Hematopoietic multipotent progenitor cell treated with erythropoietin and hydrocortisone succinate and interleukin-3 and kit ligand, for 6 days (in vitro differentiated cells): ENCODE measurements around the gene LIX1L.
A peak's percentile ranks its signal among the peaks of the same experiment; 100 is the strongest.

Source experiments
- DNase-seq: peaks from one replicate; pipeline ENCODE4 v3.0.0-alpha.2; 2015

The LIX1L gene

DNA sequence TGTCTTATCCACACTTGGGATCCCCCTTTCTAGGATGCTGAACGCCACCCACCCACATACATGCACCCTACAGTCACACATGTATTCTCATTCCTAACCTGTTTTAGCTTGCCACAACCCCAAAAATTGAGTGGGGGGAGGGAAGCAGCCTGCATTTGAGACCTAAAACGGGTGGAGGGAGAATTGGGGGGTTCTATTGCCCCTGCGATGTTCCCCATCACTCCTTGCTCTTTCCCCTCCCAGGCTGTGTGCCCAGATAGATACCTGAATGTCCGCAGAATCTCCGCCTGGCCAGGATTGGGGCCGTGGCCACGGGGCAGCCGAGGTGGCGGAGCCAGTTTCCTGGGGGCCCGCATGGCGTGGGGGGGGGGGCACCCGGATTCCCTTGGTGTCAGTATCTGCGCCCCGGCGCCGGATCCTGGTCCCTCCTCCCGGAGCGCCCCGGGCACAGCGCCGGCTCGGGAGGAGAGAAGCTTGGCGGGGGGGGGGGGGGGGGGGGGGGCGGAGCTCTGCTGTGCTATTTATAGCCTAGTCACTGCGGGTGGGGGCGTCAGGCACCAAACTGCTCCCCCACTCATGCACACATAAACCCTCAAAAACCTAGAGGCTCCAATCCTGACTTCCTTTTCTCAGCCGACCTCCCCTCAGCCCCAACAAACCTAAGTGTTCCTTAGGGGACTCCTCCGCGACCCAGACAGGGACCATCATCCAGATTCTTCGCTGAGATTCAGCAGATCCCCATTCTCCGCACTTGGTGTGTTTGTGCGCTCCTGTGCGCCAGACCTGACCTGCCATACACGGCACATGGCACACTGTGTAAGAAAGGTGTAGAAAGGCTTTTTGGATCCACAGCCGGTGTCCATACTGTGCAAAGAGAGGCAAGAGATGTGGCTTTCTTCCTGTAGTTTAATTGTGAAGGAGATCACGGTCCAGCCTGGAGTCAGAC, 4.6 kb upstream of the LIX1L start:
- DNase-seq, result no peak

DNA sequence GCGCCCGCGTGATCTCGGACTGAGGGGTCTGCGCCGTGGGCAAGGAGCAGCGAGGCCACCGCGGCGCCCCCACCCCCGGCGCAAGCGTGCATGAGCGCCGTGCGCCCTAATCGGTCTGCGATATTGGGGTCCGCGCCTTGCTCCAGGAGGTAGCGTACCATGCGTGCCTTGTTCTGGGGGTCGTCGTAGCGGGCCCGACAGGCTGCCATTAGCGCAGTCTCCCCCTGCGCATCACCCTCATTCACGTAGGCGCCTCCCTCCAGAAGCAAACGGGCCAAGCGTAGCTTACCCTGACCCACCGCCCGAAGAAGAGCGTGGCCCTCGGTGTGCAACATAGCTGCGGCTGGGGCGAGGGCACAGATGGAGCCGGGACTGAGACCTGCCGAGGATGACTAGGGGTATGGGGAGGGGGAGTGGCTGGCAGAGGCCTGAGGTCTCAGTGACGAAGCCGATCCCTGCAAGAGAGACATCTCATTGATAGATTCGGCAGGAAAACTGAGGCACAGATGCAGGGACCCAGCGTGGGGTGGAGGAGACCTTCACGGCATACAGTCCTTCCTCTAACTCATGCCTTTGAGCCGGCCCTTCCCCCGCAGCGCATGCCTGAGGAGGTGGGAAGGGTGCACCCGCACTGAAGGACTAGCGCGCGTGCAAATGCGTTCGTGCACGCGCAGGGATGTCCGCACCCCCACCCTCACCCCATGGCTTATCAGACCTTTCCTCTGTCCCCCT, 3.8 kb upstream of the LIX1L start:
- DNase-seq, result peak; percentile 59

DNA sequence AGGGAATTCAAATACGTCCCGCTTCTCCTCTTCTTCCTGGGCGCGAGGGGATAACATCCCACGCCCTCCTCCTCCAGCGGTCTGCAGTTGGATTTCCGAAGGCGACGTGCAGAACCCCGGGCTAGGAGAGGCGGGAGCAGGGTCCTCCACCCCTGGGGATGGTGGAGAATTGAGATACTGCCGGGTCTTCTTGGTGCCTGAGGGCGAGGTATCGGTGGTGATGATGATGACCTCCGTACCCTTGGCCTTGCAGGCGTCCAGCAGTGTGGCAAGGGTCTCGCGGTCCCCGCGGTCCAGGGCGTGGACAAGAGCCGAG, 3.2 kb upstream of the LIX1L start:
- no peak for DNase-seq

DNA sequence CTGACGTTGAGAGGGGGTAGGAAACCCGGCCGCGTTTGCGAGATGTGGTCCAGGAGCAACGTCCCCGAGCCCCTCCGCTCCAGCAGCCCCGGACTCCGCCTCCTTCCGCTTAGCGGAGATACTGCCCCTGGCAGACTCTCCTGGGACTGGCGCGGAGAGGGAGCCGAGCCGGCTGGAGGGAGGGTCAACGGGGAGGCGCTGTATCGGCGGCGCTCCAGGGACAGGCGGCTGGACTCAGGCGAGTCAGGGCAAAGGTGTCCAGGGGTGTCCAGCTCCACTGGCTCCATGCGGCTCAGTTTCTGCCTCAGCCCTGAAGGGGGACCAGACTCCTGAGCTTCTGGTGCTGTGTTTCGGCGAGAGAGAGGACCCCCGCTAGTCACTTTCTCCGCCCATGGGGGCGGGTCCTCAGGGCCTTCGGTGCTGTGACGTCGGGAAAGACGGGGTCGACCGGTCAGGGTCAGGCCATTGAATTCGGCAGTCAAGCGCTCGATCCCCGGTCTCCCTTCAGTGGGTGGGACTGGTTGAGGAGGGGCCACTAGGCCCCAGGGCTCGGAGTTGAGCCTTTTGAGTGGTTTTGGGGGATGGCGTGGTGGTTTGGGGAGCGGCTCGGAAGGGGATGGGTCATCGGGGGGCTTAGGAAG, 2.8 kb upstream of the LIX1L start:
- DNase-seq, result peak; percentile 81

DNA sequence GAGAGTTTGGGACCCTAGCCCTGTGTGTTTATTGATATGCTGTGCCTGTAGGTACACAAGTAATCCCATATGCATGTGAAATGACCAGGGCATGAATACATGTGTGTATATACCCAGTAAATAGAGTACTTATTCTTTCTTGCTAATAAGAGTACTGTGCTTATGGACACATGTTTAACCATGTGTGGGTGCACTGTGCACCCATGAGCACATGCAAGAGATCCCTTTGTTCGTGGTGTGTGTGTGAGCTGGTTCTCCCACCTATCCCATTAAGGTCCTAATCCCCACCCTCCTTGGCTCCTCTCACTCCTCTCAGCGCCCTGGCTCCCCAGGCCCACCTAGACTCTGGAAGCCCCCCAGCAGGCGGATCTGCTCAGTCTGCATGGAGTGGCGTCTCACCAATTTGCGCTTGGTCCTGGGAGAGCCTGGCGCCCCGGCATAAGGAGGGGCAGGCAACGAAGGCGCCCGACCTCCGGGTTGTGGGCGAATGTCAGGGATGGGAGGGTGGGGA, 2.2 kb upstream of the LIX1L start:
- DNase-seq, result no peak

DNA sequence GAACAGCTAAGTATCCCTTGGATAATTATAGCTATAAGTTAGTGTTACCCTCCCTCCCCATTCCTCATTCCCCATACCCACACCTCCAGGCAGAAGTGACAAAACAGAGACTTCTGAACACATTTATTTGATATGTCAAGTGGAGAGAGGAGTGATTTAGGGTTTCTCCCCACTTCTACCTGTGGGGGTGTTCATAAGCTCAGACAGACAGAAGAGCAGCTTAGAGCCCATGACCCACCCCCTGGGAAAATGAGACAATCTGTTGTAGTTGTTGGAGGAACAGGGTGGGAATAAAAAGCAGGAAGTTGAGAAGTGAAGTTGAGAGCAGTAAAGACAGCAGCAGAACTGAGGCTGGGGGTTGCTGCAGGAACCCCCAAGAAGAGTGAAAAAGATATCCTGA, 1.5 kb upstream of the LIX1L start:
- no peak for DNase-seq

DNA sequence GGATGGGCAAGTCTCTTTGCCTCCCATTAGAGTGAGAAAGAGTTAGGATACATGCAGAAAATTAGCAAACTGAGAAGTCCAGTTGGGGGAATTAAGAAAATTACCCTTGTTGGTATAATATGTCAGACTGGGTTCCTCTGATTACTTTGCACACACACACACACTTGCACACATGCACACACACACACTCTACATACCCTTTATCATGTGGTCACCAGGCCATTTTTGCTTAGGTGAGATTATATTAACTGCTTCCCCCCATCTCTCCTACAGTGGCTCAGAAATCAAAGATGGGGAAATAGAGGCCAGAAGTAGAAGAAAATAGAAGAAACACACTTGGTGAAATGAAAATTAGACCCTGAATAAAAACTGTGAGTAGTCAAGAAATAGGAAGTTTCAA, 917 bp upstream of the LIX1L start:
- DNase-seq, result no peak

DNA sequence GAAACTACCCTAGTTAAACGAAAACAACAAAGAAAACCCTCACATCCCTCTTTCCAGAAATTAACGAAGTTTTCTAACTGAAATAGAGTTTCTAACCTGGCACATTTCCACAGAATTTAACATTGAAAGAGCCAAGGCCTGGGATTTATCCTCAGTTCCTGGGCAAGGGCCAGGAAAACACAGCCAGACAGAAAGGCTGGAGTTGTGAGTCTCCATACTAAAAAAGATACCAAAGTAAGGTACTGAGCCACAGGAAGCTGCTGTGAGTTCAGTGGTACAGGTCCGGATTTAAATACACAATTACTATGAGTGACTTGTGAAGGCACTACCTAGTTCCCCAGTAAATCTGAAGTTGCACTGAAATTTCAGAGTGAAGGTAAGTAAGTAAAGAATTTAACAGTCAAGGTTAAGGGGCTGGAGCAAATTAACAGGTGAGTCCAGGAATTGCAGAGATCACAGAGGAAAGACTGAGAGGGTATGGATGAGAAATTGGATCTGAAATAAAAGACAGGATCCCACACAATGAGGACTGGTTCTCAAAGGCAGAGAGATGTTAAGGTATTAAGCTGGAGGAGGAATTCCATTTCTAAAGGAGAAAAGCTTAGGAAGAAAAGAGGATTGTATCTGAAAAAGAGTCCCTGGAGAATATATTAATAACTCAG, 905 bp downstream of the LIX1L start:
- no peak for DNase-seq

DNA sequence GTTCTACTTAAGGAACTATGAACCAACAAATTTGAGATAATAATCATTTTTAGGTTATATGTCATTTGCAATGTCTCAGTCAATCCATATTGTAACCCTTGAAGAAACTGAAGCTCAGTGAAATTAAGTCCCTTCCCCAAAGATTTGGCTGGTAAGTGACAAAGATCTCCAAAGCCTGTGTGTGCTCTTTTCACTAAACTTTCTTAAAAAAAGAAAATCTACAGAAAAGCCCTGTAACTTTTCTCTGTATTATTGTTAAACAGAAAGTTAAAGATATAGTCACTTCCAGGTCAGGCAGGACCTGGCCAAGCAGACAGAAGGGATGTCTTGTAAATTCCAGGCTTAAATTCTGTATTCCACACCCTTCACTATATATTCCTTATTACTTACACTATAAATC, 1.5 kb downstream of the LIX1L start:
- DNase-seq, result no peak

DNA sequence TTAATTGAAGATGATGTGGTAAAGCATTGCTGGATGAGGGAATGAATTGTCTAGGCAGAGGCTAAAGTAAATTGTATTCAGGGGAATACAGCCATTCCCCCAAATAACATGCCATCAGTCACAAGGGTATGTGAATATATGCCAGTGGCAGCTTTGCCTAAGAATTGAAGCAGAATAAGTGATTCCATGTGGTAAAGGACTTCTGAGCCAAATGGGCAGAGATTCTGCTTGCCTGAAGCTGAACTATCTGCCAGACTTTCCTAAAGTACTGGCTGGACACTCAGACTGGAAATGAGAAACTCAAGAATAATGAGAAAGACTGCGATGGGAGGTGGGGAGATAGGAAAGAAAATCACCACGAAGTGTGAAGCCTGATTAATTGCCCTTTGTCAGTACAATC, 2.4 kb downstream of the LIX1L start:
- DNase-seq, result no peak

DNA sequence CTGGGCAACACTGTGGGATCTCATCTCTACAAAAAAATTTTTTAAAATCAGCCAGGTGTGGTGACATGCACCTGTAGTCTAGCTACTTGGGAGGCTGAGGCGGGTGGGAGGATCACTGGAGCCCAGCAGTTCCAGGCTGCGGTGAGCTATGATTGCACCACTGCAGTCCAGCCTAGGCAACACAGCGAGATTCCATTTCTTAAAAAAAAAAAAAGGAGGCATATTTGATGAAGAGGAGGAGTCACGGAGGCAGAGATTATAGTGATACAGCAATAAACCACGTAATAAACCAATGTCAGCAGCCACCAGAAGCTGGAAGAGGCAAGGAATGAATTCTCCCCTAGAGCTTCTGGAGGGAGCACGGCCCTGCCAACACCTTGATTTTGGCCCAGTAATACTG, 4.0 kb downstream of the LIX1L start:
- DNase-seq, result no peak

DNA sequence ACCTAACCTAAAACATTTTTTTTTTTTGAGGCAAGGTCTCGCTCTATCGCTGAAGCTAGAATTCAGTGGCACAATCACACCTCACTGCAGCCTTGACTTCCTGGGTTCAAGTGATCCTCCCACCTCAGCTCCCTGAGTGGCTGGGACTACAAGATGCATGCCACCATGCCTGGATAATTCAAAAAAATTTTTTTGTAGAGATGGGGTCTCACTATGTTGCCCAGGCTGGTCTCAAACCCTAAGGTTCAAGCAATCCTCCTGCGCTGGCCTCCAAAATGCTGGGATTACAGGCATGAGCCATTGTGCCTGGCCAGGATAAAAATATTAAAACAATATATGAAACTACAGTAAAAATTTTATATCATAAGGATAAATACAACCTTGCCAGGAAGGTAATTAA, 4.9 kb downstream of the LIX1L start:
- no peak for DNase-seq

DNA sequence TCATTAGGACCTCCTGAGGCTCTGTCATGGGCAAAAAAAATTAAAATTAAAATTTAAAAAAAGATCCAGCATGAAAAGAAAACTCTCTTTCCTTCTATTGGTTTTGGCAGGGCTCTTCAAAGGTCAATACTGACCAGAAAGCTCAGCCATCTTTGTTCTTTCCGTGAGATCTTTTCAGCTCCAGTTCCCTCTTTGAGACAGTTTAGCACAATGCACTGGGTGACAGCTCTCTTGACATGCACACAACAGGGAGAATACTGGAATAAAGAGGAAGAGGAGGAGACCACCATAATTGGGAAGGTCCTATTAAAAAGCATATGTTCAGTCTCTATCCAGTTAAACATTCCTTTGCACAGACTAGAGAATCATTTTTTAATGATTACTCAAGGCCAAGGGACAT, 6.3 kb downstream of the LIX1L start:
- DNase-seq, result no peak

DNA sequence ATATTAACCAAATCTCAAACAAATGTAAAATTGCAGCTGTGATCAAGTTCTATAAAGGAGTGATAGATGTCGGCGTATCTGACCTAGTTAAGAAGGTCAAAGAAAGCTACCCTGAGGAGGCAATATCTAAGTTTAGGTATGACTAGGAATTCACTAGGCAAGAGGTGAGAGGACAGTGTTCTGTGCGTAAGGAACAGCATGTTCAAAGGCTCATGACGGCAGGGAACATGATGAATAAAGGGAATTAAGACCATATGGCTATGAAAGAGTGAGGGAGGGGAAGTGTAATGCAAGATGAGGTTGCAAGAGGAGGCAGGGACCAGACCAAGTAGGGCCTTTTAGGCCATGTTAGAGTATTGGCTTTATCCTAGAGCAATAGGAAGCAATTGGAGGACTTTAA, 8.6 kb downstream of the LIX1L start:
- DNase-seq, result no peak

DNA sequence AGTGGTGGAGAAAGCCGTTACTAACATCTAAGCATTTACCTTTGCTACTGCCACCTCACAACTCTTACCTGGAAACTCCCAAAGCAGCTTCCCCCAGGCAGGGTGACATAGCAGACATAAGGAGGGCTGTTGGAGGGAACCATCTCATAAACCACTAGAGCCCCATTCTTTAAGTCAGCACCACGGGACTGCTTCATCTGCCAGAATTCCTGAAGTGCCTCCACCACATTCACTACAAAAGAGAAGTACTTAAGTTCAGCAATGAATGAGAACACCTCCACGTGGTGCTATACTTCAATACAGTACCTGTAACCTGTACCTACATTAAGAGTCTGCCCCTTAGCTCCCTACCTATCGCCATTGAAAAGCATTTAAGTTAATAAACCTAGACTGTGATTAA, 10.3 kb downstream of the LIX1L start:
- no peak for DNase-seq

DNA sequence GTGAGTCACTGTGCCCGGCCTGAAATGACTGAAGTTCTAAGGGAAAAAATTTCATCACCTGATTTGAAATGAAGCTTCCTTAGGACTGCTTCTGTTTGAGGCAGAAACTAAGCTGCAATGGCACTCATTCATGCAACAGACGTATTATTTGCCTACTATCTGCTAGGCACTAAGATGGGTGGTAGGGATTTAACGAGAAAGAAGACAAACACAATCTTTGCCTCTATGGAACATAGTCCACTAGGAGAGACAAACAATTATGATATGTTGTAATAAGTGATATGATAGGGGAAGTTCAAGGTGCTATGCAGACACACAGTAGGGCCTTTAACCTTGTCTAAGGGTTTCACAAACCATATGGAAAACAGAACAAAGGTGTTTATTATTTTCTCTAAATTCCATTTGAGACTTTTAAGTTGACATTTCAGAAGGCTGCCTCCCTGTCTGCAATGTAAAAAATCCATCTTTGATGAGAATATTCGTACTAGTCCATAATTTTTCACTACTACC, 11.3 kb downstream of the LIX1L start:
- DNase-seq, result no peak

DNA sequence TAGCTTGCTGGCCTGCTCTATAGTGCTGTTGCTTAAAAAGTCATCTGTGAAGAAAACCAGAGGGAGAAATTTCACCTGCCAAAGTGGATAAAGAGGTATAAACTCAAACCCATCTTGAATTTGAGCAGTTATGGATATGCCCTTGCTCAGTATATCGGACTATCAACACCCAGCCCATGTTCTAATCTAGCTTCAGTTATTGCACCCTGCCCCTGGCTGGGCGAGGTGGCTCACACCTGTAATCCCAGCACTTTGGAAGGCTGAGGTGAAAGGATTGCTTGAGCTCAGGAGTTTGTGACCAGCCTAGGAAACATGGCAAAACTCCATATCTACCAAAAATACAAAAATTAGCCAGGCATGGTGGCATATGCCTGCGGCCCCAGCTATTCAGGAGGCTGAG, 13.3 kb downstream of the LIX1L start:
- no peak for DNase-seq

DNA sequence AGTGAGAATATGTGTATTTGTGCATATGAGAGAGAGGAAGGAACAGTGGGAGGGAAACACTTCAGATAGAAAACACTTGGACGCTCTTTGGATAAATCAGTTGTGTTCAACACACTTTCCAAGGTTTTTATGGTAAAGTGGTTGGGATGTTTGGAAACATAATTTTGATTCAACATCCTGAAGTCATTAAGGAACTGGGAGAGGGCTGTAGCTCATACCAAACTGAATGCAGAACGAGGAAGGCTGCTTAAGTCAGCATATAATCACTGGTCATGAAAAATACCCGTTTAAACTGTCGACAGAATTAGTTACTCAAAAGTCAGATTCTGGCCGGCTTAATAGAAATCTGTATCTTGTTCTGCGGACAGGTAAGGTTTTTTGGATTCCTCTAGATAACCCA, 14.9 kb downstream of the LIX1L start:
- no peak for DNase-seq

DNA sequence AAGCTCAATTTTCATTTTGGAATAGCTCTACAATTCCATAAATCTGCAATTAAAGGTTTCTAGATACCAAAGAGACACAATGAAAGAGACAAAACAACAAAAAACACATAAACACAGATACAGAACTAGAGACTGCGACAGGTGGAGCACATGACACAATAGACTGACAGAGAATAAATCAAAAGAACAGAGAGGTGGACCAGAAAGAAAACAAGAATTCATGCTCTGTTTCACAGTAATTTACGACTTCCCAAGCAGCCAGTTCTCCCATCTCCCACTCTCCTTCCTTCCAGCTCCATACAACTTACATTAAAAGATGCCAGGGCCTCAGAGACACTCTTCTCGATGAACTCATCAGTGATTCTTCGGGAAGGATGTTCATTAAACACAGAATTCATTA, 15.4 kb downstream of the LIX1L start:
- DNase-seq, result no peak

DNA sequence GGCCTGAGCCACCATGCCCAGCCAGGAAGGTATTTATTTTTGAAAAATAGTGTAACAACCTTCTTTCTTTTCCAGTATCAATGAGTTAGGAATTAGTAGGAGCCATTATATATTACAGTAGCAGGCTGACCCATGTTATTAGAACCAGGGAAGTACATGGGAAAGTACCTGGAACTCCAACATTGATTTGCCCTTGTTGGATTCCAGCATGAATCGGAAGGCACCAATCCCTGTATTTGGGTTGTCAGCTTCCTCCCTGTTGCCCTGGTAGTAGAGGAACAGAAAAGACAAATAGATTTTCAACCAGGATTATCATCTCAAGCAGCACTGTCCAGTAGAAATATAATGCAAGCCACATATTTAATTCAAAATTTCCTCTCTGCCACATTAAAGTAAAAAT, 20.4 kb downstream of the LIX1L start:
- no peak for DNase-seq

DNA sequence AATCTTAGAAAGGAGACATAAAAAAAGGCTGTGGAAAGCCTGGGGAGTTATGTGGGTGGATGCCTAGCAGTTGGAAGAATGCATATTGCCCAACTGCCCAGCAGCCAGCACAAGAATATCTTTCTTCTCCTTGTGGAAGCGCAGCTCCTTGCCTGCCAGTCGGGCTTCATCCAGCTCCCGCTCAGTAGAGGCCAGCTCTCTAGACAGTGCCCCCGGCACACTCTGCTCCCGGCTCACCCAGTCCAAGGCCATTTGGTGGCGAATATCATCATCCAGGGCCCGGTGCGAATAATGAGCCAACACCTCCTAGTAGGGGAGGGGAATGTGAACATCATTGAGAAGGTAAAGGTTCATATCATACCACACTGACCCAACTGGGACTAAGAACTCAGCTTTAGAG, 21.6 kb downstream of the LIX1L start:
- DNase-seq, result no peak

DNA sequence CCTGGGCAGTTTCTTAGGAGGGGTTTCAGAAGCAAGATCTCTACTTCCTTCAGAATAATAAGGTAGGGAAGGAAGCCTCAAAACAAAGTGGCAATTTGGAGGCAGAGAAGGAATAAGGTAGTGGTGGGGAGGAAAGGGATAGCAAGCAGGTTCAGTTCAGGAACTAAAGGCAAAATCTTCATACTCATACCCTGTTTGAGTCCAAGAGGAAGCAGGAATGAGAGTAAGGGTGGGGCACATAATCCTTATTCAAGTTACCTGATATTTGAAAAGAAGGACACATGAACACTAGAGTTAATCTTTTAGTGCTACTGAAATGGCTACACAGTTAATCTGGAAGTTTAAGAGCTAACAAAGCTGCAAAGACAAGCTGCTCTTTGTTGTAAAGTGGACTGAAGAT, 22.1 kb downstream of the LIX1L start:
- no peak for DNase-seq

DNA sequence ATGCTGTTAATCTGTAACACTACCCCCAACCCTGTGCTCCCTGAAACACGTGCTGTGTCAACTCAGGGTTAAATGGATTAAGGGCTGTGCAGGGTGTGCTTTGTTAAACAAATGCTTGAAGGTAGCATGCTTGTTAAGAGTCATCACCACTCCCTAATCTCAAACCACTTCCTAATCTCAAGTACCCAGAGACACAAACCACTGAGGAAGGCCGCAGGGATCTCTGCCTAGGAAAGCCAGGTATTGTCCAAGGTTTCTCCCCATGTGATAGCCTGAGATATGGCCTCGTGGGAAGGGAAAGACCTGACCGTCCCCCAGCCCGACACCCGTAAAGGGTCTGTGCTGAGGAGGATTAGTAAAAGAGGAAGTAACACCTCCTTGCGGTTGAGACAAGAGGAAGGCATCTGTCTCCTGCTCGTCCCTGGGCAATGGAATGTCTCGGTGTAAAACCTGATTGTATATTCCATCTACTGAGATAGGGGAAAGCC, 25.3 kb downstream of the LIX1L start:
- peak; percentile 84 for DNase-seq
